Measurements from ENCODE around the gene PAGR1. TPM values are rescaled to one million over a fixed set of nuclear protein-coding genes. Genes with fewer than 3 reads are reported as not detected.
A peak's percentile ranks its signal among the peaks of the same experiment; 100 is the strongest.

The PAGR1 gene
- total and polyA plus RNA-seq, 2 of the 13 experiments (the other 11 are each of a cell fraction or from before 2014, with no cell fraction given), result 9.8 to 66.4 TPM

DNA sequence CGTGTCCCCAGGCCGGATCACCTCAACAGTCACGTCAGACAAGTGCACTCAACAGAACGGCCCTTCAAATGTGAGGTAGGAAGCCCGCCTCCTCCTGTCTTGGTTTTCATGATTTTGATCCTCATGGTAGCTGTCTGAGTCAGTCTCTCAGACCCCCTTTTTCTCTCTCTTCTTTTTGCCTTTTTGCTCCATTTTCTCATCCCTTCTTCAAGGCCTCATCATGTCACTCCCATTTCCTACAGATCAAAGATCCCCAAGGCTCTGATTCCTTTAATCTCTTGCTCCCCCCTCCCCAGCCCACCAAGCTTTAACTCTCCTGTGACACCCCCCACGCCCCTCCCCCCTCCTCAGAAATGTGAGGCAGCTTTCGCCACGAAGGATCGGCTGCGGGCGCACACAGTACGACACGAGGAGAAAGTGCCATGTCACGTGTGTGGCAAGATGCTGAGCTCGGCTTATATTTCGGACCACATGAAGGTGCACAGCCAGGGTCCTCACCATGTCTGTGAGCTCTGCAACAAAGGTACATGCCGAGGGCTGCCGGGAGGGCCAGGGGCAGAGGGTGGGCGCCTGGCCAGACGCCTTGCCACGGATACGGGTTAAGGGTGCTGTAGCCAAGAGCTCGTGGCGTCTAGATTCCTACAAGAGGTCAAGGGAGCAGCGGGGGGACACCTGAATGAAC is 7.6 kb upstream of the PAGR1 start (continued):
- TF ChIP-seq AHDC1 (CRISPR knock-in tag; IDR thresholded peaks at IDR 0.05; ENCODE audit: borderline replicate concordance) (0 out of 2 replicates have a peak, but pooled peaks have one; percentile 7), ZNF253 (CRISPR knock-in tag; IDR thresholded peaks at IDR 0.05; ENCODE audit: borderline replicate concordance) (no peak), CBX2 (IDR thresholded peaks at IDR 0.05; ENCODE audit: low read depth, low read length) (no peak), CBX2 (CRISPR knock-in tag; IDR thresholded peaks at IDR 0.05; ENCODE audit: low read depth) (no peak), KAT8 (CRISPR knock-in tag; IDR thresholded peaks at IDR 0.05) (no peak), RELA (CRISPR knock-in tag; IDR thresholded peaks at IDR 0.05) (no peak), GTF2F1 (IDR thresholded peaks at IDR 0.05; ENCODE audit: low read length) (no peak), ZNF34 (CRISPR knock-in tag; IDR thresholded peaks at IDR 0.05; ENCODE audit: borderline replicate concordance) (no peak), KLF13 (CRISPR knock-in tag; IDR thresholded peaks at IDR 0.05) (no peak)
- TF ChIP-seq, protein P1, sequence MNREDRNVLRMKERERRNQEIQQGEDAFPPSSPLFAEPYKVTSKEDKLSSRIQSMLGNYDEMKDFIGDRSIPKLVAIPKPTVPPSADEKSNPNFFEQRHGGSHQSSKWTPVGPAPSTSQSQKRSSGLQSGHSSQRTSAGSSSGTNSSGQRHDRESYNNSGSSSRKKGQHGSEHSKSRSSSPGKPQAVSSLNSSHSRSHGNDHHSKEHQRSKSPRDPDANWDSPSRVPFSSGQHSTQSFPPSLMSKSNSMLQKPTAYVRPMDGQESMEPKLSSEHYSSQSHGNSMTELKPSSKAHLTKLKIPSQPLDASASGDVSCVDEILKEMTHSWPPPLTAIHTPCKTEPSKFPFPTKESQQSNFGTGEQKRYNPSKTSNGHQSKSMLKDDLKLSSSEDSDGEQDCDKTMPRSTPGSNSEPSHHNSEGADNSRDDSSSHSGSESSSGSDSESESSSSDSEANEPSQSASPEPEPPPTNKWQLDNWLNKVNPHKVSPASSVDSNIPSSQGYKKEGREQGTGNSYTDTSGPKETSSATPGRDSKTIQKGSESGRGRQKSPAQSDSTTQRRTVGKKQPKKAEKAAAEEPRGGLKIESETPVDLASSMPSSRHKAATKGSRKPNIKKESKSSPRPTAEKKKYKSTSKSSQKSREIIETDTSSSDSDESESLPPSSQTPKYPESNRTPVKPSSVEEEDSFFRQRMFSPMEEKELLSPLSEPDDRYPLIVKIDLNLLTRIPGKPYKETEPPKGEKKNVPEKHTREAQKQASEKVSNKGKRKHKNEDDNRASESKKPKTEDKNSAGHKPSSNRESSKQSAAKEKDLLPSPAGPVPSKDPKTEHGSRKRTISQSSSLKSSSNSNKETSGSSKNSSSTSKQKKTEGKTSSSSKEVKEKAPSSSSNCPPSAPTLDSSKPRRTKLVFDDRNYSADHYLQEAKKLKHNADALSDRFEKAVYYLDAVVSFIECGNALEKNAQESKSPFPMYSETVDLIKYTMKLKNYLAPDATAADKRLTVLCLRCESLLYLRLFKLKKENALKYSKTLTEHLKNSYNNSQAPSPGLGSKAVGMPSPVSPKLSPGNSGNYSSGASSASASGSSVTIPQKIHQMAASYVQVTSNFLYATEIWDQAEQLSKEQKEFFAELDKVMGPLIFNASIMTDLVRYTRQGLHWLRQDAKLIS (CRISPR knock-in tag; IDR thresholded peaks at IDR 0.05), result no peak
- TF ChIP-seq, protein P2, sequence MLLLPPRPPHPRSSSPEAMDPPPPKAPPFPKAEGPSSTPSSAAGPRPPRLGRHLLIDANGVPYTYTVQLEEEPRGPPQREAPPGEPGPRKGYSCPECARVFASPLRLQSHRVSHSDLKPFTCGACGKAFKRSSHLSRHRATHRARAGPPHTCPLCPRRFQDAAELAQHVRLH (CRISPR knock-in tag; IDR thresholded peaks at IDR 0.05; ENCODE audit: borderline replicate concordance, low read depth), result no peak

All from HepG2 (cell line).